Neural progenitor cell (in vitro differentiated cells): ENCODE results near the gene ZMIZ1. TPM values are rescaled to one million over a fixed set of nuclear protein-coding genes. Genes with fewer than 3 reads are reported as not detected.

Source experiments
- DNase-seq: peaks from one replicate; pipeline ENCODE4 v3.0.0-alpha.2; 2016; ENCODE audit warnings: low spot score
- H2AFZ ChIP-seq: fragments of 200-600 bp; sonication (generic); replicated peaks from 2 replicates; pipeline ENCODE4 v1.6.1; 2016; ENCODE audit warnings: antibody characterized with exemption
- H3F3A ChIP-seq: fragments of 200-600 bp; sonication (generic); 2 replicates; pipeline ENCODE4 v1.6.1; 2016; ENCODE audit warnings: antibody characterized with exemption, low read depth
- H3K27ac ChIP-seq: fragments of 200-600 bp; sonication (generic); 2 replicates; pipeline ENCODE4 v1.5.1; 2016; ENCODE audit warnings: mild to moderate bottlenecking
- H3K27me3 ChIP-seq: fragments of 200-600 bp; sonication (generic); 2 replicates; pipeline ENCODE4 v1.6.1; 2016; ENCODE audit warnings: mild to moderate bottlenecking, moderate library complexity
- H3K36me3 ChIP-seq: fragments of 200-600 bp; sonication (generic); 2 replicates; pipeline ENCODE4 v1.5.1; 2016
- H3K4me1 ChIP-seq: fragments of 200-600 bp; sonication (generic); 2 replicates; pipeline ENCODE4 v1.6.1; 2016; ENCODE audit warnings: mixed run types
- H3K4me2 ChIP-seq: fragments of 200-600 bp; sonication (generic); 2 replicates; pipeline ENCODE4 v1.6.1; 2016
- H3K4me3 ChIP-seq: fragments of 200-600 bp; sonication (generic); 2 replicates; pipeline ENCODE4 v1.5.1; 2016
- H3K79me2 ChIP-seq: fragments of 200-600 bp; sonication (generic); 2 replicates; pipeline ENCODE4 v1.6.1; 2016; ENCODE audit warnings: low read depth
- H3K9ac ChIP-seq: fragments of 200-600 bp; sonication (generic); 2 replicates; pipeline ENCODE4 v1.6.1; 2016
- H3K9me3 ChIP-seq: fragments of 200-600 bp; sonication (generic); 2 replicates; pipeline ENCODE4 v1.5.1; 2016; ENCODE audit warnings: low read depth
- H4K20me1 ChIP-seq: fragments of 200-600 bp; sonication (generic); 2 replicates; pipeline ENCODE4 v1.6.1; 2016; ENCODE audit warnings: low read depth
- H3K27ac Mint-ChIP-seq: 3 replicates; pipeline ENCODE4 v1.8.0; 2021; ENCODE audit warnings: mixed read lengths
- H3K27me3 Mint-ChIP-seq: 2 replicates; pipeline ENCODE4 v1.8.0; 2022; ENCODE audit warnings: low read depth, mild to moderate bottlenecking, inconsistent platforms, moderate library complexity, mixed read lengths; ENCODE audit not compliant: insufficient read depth
- H3K36me3 Mint-ChIP-seq: 3 replicates; pipeline ENCODE4 v1.8.0; 2021; ENCODE audit warnings: mixed read lengths
- H3K4me1 Mint-ChIP-seq: 3 replicates; pipeline ENCODE4 v1.8.0; 2021; ENCODE audit warnings: mixed read lengths
- H3K4me3 Mint-ChIP-seq: 3 replicates; pipeline ENCODE4 v1.8.0; 2021; ENCODE audit warnings: mild to moderate bottlenecking, moderate library complexity, mixed read lengths
- H3K9me3 Mint-ChIP-seq: 3 replicates; pipeline ENCODE4 v1.8.0; 2020; ENCODE audit warnings: mixed read lengths
- CTCF ChIP-seq: fragments of 200-600 bp; sonication (generic); IDR thresholded peaks from 2 replicates; pipeline ENCODE4 v1.5.1; 2017; ENCODE audit warnings: antibody characterized with exemption, mild to moderate bottlenecking
- EZH2 ChIP-seq: fragments of 200-600 bp; sonication (generic); IDR thresholded peaks from 2 replicates; pipeline ENCODE4 v1.6.1; 2017; ENCODE audit warnings: antibody characterized with exemption, mild to moderate bottlenecking, moderate library complexity
- EZH2phosphoT487 ChIP-seq: fragments of 200-600 bp; sonication (generic); IDR thresholded peaks from 2 replicates; pipeline ENCODE4 v1.6.1; 2017; ENCODE audit warnings: antibody characterized with exemption
- total RNA-seq: library from RNA; depleted of rRNA; stranded (reverse); fragments of >200 nt; gene quantifications from 2 replicates; pipeline ENCODE4 v1.2.3, GENCODE V29; 2015; ENCODE audit warnings: low replicate concordance

Gene ZMIZ1
- total RNA-seq, 1 donor from 2014 or later: 5.8 TPM

GRCh38 chr10:79355420-79356017 lies 286.8 kb downstream of the ZMIZ1 start:
- Histone ChIP-seq H3K9ac (no peak overlapping the region), H2AFZ (no peak overlapping the region), H3K9me3 (no peaks in the 10 kb centered on the region), H3K79me2 (no peaks in the 10 kb centered on the region), H4K20me1 (no peaks in the 10 kb centered on the region), H3K27ac (no peak overlapping the region), H3K36me3 (no peaks in the 10 kb centered on the region), H3K4me1 (no peaks in the 10 kb centered on the region), H3K4me3 (no peak overlapping the region), H3K4me2 (no peak overlapping the region), H3K27me3 (no peaks in the 10 kb centered on the region), H3F3A (no peaks in the 10 kb centered on the region)
- H3K27me3 Mint-ChIP-seq: no peaks in the 10 kb centered on the region
- DNase-seq: no peak
- peaks cover 40% of the 10 kb centered on the region for H3K36me3 Mint-ChIP-seq
- H3K4me3 Mint-ChIP-seq: no peak overlapping the region
- peaks cover 2% of the 10 kb centered on the region for H3K9me3 Mint-ChIP-seq
- H3K4me1 Mint-ChIP-seq: no peaks in the 10 kb centered on the region
- no peak overlapping the region for H3K27ac Mint-ChIP-seq
- no peak for TF ChIP-seq EZH2
- TF ChIP-seq CTCF: no peak
- TF ChIP-seq EZH2phosphoT487: no peak

- no peaks in the 10 kb centered on the region for H4K20me1 ChIP-seq
- no peaks in the 10 kb centered on the region for H3K36me3 ChIP-seq
- H3K79me2 ChIP-seq: no peaks in the 10 kb centered on the region
- H3K27me3 Mint-ChIP-seq: no peaks in the 10 kb centered on the region
- H3K27ac ChIP-seq: no peak overlapping the region
- H3K9ac ChIP-seq: no peak overlapping the region
- TF ChIP-seq EZH2phosphoT487 (no peak), CTCF (no peak), EZH2 (no peak)
- no peak overlapping the region for H3K4me3 Mint-ChIP-seq
- H3K27me3 ChIP-seq: no peaks in the 10 kb centered on the region
- H3K4me1 Mint-ChIP-seq: no peaks in the 10 kb centered on the region
- no peaks in the 10 kb centered on the region for H3K4me1 ChIP-seq
- no peak overlapping the region for H3K27ac Mint-ChIP-seq
- H3K9me3 Mint-ChIP-seq: peaks cover 2% of the 10 kb centered on the region
- no peak for DNase-seq
- H3K36me3 Mint-ChIP-seq: peaks cover 36% of the 10 kb centered on the region
- no peak overlapping the region for H2AFZ ChIP-seq
- no peaks in the 10 kb centered on the region for H3F3A ChIP-seq
- H3K9me3 ChIP-seq: no peaks in the 10 kb centered on the region
- H3K4me2 ChIP-seq: no peak overlapping the region
- H3K4me3 ChIP-seq: no peak overlapping the region
These were observed 287.3 kb downstream of the ZMIZ1 start for GRCh38 chr10:79356104-79356503.

- no peak overlapping the region for H3K4me3 ChIP-seq
- no peaks in the 10 kb centered on the region for H3F3A ChIP-seq
- no peak for TF ChIP-seq EZH2
- H3K9me3 Mint-ChIP-seq: peaks cover 2% of the 10 kb centered on the region
- no peak overlapping the region for H3K9ac ChIP-seq
- no peaks in the 10 kb centered on the region for H3K4me1 Mint-ChIP-seq
- no peak overlapping the region for H3K4me3 Mint-ChIP-seq
- no peaks in the 10 kb centered on the region for H3K9me3 ChIP-seq
- H3K27ac Mint-ChIP-seq: no peak overlapping the region
- H4K20me1 ChIP-seq: no peaks in the 10 kb centered on the region
- H3K4me2 ChIP-seq: no peak overlapping the region
- H3K4me1 ChIP-seq: no peaks in the 10 kb centered on the region
- H3K27me3 Mint-ChIP-seq: no peaks in the 10 kb centered on the region
- no peak overlapping the region for H3K27ac ChIP-seq
- no peaks in the 10 kb centered on the region for H3K79me2 ChIP-seq
- no peaks in the 10 kb centered on the region for H3K27me3 ChIP-seq
- H3K36me3 ChIP-seq: no peaks in the 10 kb centered on the region
- no peak overlapping the region for H2AFZ ChIP-seq
- peaks cover 35% of the 10 kb centered on the region for H3K36me3 Mint-ChIP-seq
- no peak for DNase-seq
These were observed 288.4 kb downstream of the ZMIZ1 start for GRCh38 chr10:79357180-79357579.

- no peak for DNase-seq
- H3K9me3 ChIP-seq: no peaks in the 10 kb centered on the region
- no peak overlapping the region for H3K4me2 ChIP-seq
- H3K9ac ChIP-seq: no peak overlapping the region
- H3K79me2 ChIP-seq: no peaks in the 10 kb centered on the region
- Mint-ChIP-seq H3K36me3 (peaks cover 24% of the 10 kb centered on the region), H3K9me3 (peaks cover 5% of the 10 kb centered on the region), H3K4me3 (no peak overlapping the region), H3K4me1 (no peaks in the 10 kb centered on the region), H3K27ac (no peak overlapping the region), H3K27me3 (no peaks in the 10 kb centered on the region)
- no peaks in the 10 kb centered on the region for H3K4me1 ChIP-seq
- TF ChIP-seq EZH2phosphoT487 (no peak), CTCF (no peak), EZH2 (no peak)
- no peaks in the 10 kb centered on the region for H4K20me1 ChIP-seq
- H3K27ac ChIP-seq: no peak overlapping the region
- no peaks in the 10 kb centered on the region for H3K27me3 ChIP-seq
- no peaks in the 10 kb centered on the region for H3F3A ChIP-seq
- H3K36me3 ChIP-seq: no peaks in the 10 kb centered on the region
- no peak overlapping the region for H3K4me3 ChIP-seq
- no peak overlapping the region for H2AFZ ChIP-seq
These were observed 290.0 kb downstream of the ZMIZ1 start for GRCh38 chr10:79358811-79359210.
